Right ventricle myocardium inferior (tissue), 1 donor: ENCODE measurements around the gene CST3. TPM values are rescaled to one million over a fixed set of nuclear protein-coding genes. Genes with fewer than 3 reads are reported as not detected.
"Not testable (repeated sequence)": the region's sequence is repeated elsewhere in the genome, so short reads cannot be mapped to it uniquely, and the experiment has no call there.

Experiments
- ATAC-seq: fragments of 200-7000 bp; cut with Tn5 transposase; one replicate; pipeline ENCODE4 v1.9.1; 2020; ENCODE audit warnings: mild to moderate bottlenecking, moderate library complexity
- DNase-seq: peaks from one replicate; pipeline ENCODE4 v3.0.0; 2021; ENCODE audit errors: missing footprints
- intact Hi-C: fragments of 100-400 bp; cut with DNase I; formaldehyde crosslinking; loops from one replicate; pipeline ENCODE4 v1.11.0; 2022
- total RNA-seq: library from RNA; stranded (reverse); fragmentation: NEBNext Ultra II Directional; extraction: Animal tissue kit (Norgen Biotek cat#: 25700); gene quantifications from one replicate; pipeline ENCODE4 v1.2.1, GENCODE V29; 2021
- donor health status: DM: no; HTN: yes; CAD: no; lungs with severe emphysema.

Gene CST3
- total RNA-seq, 1 donor from 2014 or later, result 1,033 TPM

DNA sequence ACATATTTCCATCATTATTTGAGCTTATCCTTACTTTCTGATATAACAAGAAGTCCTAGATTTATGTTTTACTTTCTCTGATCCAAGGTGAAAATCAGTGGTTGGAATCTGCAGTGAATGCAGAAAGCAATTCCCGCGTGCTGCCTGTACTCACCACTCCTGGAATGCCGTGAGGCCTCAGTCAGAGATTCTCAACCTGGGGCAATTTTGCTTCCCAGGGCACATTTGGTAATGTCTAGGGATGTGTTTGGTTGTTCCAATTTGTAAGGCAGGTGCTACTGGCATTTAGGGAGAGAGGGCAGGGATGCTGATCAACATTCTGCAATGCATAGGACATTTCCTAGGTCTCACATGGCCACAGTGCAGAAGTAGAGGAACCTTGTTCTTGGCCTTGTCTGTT is 27.2 kb upstream of the CST3 start:
- intact Hi-C loops, result loop anchor here (5.0 kb wide), 1 partner anchor 332 kb away; no protein-coding TSS in a partner anchor
- no peak for DNase-seq
- no peak for ATAC-seq

DNA sequence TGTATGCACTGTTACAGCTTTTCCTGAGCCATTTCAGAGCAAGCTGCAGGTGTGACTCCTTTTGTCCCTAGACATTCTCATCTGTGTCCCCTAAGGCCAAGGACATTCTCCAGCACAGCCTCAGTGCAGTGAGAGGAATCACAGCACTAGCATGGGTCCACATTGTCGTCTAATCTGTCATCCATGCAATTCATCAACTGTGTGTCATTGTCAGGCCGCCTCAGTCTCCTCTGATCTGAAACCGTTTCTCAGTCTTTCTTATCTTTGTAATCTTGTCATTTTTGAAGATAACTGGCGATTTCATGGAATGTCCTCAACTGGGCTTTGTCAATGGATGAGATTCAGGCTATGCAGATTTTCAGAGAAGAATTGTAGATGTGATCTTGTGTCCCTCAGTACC is 26.3 kb upstream of the CST3 start:
- ATAC-seq, intact Hi-C loops, DNase-seq: not testable (repeated sequence)

DNA sequence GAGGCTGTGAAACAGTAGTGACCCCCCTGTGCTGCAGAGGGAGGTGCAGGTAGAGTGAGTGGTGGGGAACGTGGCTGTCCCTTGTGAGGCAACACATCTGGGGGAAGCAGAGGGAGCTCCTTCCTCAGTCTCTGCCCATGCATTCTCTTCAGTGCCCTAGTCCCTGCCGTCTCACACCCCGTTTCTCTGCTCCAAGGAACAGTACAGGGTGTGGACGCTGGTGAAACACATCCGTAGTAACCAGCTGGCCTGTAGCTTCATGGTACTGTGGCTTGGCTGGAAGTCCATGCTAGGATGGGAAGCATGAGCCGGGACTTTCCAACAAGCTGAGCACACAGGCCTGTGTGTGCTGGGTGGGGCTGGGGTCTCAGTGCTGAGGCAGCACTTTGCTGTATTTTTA is 25.4 kb upstream of the CST3 start:
- DNase-seq (no peak), ATAC-seq (peak; percentile 15)
- intact Hi-C loops, result no loop called here

DNA sequence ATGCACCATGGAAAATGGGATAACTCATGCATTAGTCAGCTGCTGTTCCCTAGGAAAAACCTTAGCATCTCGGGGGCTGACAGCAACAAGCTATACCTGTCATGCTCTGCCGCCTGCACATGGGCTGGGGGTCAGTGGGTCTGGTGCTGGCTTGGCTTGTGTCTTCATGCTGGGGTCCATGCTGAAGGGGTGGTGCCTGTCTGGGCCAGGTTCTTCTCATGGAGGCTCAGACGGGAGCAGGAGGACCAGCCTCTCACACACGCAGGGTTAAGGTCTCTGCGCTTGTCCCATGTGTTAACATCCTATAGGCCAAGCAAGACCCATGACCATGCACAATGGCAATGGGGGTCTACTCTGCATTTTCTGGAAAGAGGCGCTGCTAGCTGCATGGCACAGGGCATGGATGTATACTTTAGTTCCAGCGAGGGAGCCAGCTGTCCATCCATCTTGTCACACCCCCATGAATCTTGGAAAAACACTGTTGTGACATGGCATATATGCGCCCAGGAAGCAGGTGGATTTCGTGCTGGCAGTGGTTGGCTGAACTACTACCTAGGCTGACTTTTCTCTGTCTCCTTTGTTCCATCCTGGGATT is 24.6 kb upstream of the CST3 start:
- DNase-seq (no peak), ATAC-seq (no peak)
- intact Hi-C loops, result no loop called here

DNA sequence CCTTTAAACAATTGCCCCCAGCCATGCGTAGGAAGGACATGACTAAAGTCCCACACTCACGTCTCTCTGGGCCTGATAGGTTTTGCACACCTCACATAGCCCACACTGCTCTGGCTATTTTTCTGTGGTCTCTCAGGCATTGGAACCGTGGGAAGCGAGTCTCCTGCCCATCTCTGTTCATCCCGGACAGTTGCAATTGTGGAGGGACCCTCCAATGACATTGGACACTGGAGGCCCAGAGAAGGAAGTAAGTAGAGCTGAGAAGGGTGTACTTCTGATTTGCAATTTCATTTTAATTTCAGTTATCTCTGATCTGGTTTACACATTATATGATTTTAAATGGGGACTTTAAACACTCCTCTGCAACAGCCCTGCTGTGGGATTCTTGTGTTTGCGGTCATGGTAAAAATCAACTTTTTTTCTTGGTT is 23.3 kb upstream of the CST3 start:
- intact Hi-C loops, result no loop called here

DNA sequence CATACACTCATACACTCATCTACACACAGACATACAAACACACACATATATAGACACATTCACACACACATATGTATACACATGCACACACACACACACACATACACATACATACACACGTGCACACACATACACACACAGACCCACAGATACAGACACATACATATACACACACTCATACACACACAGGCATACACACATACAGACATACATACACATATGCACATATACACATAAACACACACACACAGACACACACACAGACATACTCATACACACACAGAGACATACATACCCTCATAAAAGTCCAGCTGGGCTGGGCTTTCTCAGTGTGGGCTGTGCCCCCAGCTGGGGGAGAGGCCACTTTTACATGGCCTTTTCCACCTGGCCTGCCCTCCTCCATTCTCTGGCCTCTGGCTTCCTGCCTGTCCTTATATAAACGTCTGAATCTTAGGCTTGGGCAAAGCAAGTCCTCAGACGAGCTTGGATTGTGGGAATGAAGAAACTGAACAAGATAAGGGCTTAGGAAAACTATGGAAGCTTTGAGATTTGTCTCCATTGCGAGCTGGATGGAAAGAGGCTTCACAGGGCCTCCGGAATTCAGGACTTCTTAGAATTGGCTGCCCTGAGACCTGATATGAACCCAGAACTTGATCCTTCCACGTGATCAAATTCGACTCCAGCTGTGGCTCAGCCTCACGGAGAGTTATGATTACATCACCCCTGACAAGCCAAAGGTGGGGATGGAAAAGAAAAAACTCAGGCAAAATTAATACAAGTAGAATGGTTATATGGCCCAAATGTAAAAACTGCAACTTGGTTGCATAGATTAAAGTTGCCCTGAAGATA is 22.5 kb upstream of the CST3 start:
- ATAC-seq, result peak; percentile 73

More for the DNA sequence above, 23.3 kb upstream of the CST3 start:
- ATAC-seq, result no peak
- DNase-seq, result no peak

DNA sequence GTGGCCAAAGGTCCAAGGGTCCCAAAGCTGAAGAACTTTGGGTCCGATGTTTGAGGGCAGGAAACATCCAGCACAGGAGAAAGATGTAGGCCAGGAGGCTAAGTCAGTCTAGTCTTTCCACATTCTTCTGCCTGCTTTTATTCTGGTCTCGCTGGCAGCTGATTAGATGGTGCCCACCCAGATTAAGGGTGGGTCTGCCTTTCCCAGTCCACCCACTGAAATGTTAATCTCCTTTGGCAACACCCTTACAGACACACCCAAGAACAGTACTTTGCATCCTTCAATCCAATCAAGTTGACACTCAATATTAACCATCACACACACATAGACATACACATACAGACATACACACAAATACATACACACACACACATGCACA is 21.8 kb upstream of the CST3 start:
- DNase-seq, ATAC-seq, intact Hi-C loops: not testable (repeated sequence)

More for the DNA sequence above, 22.5 kb upstream of the CST3 start:
- DNase-seq, result no peak
- intact Hi-C loops, result no loop called here

DNA sequence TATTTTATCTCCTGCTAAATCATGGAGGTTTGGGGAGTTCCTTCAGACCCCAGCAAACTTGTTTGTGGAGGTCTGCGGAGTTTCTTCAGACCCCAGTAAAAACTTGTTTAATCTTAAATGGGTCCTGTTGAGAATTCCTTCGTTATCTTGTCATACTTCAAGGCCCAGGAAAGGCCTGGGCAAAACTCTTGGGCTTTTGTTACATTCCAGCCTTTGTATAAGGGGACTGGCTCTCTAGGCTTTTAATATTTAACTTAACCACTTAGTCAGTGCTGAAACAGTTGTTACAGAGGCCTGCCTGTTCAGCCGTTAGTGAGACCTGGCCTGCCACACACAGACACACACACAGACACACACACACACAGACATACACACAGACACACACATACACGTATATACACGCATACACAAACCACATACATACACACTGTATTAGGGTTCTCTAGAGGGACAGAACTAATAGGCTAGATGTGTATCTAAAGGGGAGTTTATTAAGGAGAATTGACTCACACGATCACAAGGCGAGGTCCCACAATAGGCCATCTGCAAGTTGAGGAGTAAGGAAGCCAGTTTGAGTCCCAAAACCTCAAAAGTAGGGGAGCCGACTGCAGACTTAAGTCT is 21.3 kb upstream of the CST3 start:
- DNase-seq, result no peak
- intact Hi-C loops, result no loop called here
- no peak for ATAC-seq

DNA sequence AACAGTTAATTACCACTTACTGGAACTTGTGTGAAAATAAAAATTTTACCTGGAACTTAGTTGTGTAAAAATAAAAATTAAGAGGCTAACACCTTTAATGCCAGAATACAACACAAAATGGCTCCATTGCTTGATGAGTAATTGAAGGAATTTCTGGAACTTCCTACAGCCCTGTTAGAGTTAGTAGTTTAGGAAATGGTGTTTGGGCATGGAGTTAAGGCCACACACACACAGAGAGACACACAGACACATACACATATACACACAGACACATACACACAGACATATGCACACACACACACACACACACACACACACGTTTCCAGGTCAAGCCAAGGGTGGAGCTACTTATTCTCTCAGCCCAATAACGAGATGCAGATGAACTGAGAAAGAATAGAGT is 20.6 kb upstream of the CST3 start:
- intact Hi-C loops, result no loop called here
- ATAC-seq (no peak), DNase-seq (no peak)

DNA sequence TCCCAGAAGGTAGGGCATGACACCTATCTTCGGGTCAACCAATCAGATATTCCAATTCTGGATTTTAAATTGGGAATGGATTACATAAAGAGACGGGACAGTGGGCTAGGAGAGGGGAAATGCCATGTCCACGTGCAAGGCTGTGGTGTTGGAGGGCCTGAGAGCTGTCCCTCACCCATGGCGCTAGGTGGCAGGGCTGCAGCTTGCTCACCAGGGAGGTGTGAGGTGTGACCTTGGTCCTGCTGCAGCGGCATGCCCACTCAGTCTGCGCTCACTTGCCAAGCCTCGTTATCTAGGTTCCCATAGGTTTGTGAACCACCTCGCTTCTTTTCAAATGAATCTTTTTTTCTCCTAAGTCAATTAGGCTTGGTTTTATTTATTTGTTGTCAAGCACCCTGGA is 19.4 kb upstream of the CST3 start:
- DNase-seq (no peak), ATAC-seq (no peak)
- intact Hi-C loops, result no loop called here

DNA sequence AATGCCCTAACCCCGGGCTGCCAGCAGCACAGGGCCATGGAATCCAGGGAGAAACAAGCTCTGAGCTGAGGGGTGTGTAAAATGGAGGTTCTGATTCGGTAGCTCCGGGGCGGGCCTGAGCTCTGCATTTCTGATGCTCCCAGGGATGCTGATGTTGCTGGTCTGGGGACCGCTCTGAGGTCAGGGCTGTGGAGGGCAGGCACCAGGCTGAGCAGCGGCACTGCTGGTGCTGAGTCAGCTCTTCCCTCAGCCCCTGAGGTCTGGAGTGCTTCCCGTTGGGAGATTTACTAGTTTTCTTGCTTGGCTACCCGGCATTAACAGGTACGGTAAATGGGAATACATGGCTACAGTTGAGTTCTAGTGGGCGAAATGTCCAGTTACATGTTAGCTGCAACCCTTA is 18.6 kb upstream of the CST3 start:
- peak; percentile 58 for ATAC-seq
- DNase-seq, result no peak
- intact Hi-C loops, result no loop called here

DNA sequence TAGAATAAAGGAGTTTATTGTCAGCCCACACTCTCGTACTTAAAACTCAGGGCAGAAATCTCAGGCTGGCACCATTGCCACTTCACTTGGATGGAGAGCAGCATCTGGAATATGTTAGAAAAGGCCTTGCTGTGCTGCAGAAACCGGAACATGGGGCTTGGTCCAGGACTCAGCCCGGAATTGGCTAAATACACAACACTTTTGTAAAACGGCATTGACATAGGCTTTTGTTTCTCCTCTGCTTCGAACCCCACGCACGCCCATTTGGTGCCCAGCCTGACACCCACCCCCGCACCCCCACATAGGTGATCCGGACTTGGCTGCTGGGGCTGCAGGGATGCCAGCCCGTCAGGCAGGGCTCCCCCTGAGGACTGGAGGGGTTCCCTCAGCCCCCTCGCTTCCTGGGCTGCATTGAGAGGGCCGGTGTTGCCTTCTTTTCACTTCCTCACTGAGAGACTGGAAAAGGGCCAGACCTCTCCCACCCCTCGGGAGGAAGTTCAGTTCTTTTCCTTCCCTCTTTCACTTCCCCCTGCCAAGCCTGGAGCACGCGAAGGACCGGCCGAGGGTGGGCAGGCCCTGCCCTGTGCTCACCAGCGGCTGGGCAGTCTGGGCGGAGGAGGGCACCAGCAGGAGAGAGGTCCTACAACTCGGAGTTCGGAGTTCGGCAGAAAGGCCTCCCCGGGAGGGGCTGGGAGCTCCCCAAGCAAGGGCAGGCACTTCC is 17.9 kb upstream of the CST3 start:
- intact Hi-C loops, result no loop called here
- ATAC-seq (peak; percentile 82), DNase-seq (peak; percentile 89)

DNA sequence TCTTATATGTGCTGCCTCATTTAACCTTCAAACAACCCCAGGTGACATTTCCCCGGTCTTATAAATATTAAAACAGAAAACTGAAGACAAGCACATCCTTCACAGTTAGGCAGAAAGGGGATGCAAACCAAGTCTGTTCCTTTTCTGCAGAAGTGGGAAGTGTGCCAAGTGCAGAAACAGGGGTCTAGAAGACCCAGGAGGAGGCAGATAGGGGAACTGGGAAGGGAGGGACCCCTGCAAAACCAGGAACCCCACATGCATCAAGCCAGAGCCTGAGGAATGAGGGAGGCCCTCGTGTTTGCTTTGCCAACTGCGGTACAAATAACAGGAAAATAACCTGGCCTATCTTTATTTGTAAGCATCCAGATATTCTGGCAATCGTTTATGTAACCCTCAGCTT is 17.0 kb upstream of the CST3 start:
- no peak for DNase-seq
- intact Hi-C loops, result no loop called here
- ATAC-seq, result no peak

DNA sequence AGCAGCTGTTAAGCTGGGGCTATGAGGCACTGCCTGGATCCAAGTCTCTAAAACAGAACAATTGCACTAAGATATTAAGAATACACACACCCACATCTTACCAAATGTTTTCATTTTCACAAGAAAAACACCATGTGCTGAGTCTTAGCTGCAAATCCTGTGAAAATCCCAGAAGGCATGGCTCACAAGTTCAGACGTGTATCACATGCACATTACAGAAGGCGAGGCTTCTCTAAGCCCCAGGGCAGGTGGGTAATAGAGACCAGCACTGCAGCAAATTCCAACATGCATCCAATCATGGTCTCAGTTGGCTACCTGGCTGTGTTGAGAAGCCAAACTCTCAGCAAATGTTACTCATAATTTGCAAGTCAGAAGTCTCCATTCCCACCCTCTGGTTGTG is 16.2 kb upstream of the CST3 start:
- no peak for DNase-seq
- ATAC-seq, result no peak
- intact Hi-C loops, result no loop called here

DNA sequence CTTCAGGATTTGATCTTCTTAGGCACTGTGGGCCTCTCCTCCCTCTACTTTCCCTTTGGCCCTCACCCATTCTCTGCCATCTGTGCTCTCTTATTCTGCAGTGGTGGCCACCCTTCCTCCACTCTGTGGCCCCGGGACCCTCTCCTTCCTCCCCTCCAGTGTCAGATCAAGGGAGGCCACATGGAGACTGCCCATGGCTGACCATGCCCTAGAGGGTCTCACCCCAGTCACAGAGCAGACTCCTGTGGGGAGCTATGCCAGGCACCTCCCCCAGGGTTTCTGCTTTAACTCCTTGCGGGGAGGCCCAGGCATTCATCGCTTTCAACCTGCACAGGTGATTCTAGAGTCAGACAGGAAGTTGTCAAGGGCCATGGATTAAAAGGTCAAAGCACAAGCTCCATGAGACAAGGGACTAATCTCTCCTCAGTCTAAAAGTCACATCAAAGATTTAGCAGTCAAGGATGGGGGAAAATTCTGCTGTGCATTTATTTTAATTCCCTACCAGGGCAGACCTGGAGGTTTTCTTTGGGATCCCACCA is 15.7 kb upstream of the CST3 start:
- ATAC-seq, result no peak
- DNase-seq, result no peak
- intact Hi-C loops, result no loop called here

DNA sequence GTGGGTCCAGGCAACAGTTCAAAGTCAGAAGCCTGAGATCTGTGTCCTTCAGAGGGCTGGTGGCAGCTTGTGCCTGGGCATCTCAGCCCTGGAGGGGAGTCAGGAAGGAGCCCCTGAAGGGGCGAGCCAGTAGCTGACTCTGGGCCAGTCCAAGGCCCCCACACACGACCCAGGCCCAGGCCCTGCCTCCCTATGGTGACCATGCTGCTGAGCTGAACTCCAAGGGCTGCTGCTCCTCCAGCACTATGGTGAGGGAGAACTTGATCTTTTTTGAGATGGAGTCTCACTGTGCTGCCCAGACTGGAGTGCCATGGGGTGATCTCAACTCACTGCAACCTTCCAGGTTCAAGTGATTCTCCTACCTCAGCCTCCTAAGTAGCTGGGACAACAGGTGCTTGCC is 15.2 kb upstream of the CST3 start:
- intact Hi-C loops, result no loop called here
- ATAC-seq (no peak), DNase-seq (no peak)

DNA sequence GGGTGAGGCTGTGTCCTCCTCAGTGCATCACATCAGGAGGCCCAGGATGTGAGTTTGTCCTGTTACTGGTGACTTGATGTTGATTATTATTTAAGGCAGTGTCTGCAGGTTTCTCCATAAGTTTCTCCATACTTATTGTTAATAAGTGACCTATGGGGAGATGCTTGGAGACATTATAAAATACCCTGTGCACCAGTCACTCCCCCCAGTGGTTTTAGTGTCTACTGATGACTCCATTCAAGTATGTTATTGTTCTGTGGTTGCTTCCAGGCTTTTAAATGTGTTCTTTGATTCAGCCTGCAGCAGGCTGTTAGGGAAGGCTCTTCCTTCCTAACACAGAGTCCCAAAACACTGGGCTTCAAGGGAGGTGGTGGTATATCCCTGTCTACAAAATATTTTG is 14.6 kb upstream of the CST3 start:
- DNase-seq (no peak), ATAC-seq (no peak)
- intact Hi-C loops, result no loop called here

DNA sequence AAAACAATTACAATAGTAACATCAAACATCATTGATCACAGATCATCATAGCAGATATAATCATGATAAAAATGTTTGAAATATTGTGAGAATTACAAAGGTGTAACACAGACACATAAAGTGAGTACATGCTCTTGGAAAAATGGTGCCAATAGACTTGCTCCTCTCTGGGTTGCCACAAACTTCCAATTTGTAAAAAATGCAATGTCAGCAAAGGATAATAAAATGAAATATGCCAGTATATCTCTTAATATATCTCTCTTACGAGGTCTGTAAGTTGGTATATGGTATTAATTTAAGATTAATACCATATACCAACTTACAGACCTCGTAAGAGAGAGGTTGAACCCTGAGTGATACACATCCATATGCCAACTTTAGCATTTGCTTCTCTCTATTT is 13.4 kb upstream of the CST3 start:
- DNase-seq (no peak), ATAC-seq (no peak)
- intact Hi-C loops, result no loop called here

DNA sequence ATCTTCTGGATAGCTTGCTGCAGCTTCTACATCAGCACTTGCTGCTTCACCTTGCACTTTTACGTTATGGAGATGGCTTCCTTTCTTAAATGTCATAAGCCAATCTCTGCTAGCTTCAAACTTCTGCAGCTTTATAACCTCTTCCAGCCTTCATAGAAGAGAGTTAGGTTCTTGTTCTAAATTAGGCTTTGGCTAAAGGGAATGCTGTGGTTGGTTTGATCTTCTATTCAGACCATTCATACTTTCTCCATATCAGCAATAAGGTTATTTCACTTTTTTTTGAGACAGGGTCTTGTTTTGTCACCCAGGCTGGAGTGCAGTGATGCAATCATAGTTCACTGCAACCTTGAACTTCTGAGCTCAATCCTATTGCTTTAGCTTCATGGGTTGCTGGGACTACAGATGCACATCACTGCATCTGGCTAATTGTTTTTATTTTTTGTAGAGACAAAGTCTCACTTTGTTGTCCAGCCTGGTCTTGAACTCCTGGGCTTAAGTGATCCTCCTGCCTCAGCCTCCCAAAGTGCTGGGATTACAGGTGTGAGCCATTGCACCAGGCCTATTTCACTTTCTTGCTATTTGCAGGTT is 12.2 kb upstream of the CST3 start:
- intact Hi-C loops, result no loop called here
- ATAC-seq, result no peak
- no peak for DNase-seq
